T-helper 9 cell (primary cell): ENCODE measurements around the gene FBN3.

Experiments
- DNase-seq: peaks from one replicate; pipeline ENCODE4 v3.0.0-alpha.2; 2020

Gene FBN3

GRCh38 chr19:8148410-8149260 lies 757 bp downstream of the FBN3 start:
- DNase-seq, result no peak

GRCh38 chr19:8148088-8148409 lies 1.3 kb downstream of the FBN3 start:
- no peak for DNase-seq

- DNase-seq, result no peak
Observed at GRCh38 chr19:8147582-8147978, 1.8 kb downstream of the FBN3 start.

GRCh38 chr19:8146877-8147581 lies 2.4 kb downstream of the FBN3 start:
- DNase-seq, result no peak

GRCh38 chr19:8144273-8144995 lies 5.0 kb downstream of the FBN3 start:
- no peak for DNase-seq

GRCh38 chr19:8143041-8143440 lies 6.4 kb downstream of the FBN3 start:
- no peak for DNase-seq

- no peak for DNase-seq
Observed at GRCh38 chr19:8142513-8142900, 6.9 kb downstream of the FBN3 start.

- no peak for DNase-seq
Observed at GRCh38 chr19:8141726-8142512, 7.5 kb downstream of the FBN3 start.

- DNase-seq, result no peak
Observed at GRCh38 chr19:8138201-8138600, 11.2 kb downstream of the FBN3 start.

GRCh38 chr19:8137425-8137824 lies 12.0 kb downstream of the FBN3 start:
- no peak for DNase-seq

GRCh38 chr19:8135946-8136618 lies 13.3 kb downstream of the FBN3 start:
- DNase-seq, result no peak

GRCh38 chr19:8132858-8133458 lies 16.4 kb downstream of the FBN3 start:
- no peak for DNase-seq

- DNase-seq, result no peak
Observed at GRCh38 chr19:8131517-8131916, 17.9 kb downstream of the FBN3 start.

- no peak for DNase-seq
Observed at GRCh38 chr19:8129061-8129618, 20.3 kb downstream of the FBN3 start.

- DNase-seq, result no peak
Observed at GRCh38 chr19:8128551-8128950, 20.8 kb downstream of the FBN3 start.

GRCh38 chr19:8127311-8127710 lies 22.1 kb downstream of the FBN3 start:
- DNase-seq, result no peak

- no peak for DNase-seq
Observed at GRCh38 chr19:8126511-8126910, 22.9 kb downstream of the FBN3 start.

- DNase-seq, result no peak
Observed at GRCh38 chr19:8126008-8126407, 23.4 kb downstream of the FBN3 start.

- no peak for DNase-seq
Observed at GRCh38 chr19:8123683-8124082, 25.7 kb downstream of the FBN3 start.

- no peak for DNase-seq
Observed at GRCh38 chr19:8120636-8121480, 28.5 kb downstream of the FBN3 start.

GRCh38 chr19:8117991-8118390 lies 31.4 kb downstream of the FBN3 start:
- no peak for DNase-seq
